Motor neuron (in vitro differentiated cells): Measurements from ENCODE around the gene SFMBT2. TPM values are rescaled to one million over a fixed set of nuclear protein-coding genes. Genes with fewer than 3 reads are reported as not detected.

Experiments
- ATAC-seq, 8 experiments: fragments of 200-7000 bp; cut with Tn5 transposase; replicated peaks in 6 of 8; 2 replicates each; pipeline ENCODE4 v1.8.0; 2021; ENCODE audit warnings: mild to moderate bottlenecking in 8 of 8, moderate library complexity in 8 of 8
- H3K27ac ChIP-seq, 2 donors: fragments of 250-450 bp; sonication (Bioruptor Pico); 2 replicates each; pipeline ENCODE4 v1.9.0; 2021; ENCODE audit warnings: antibody characterized with exemption in 2 of 2, mild to moderate bottlenecking in 2 of 2, moderate library complexity in 1 of 2
- H3K4me1 ChIP-seq, 2 donors: fragments of 250-450 bp; sonication (Bioruptor Pico); replicated peaks in 1 of 2; 2 replicates each; pipeline ENCODE4 v1.6.1; 2021; ENCODE audit warnings: antibody characterized with exemption in 2 of 2, mild to moderate bottlenecking in 2 of 2, moderate library complexity in 1 of 2
- H3K4me3 ChIP-seq, 5 donors: fragments of 250-450 bp; sonication (Bioruptor Pico); 2 replicates each; pipeline ENCODE4 v1.9.0; 2021; ENCODE audit warnings: antibody characterized with exemption in 5 of 5, mild to moderate bottlenecking in 5 of 5, moderate library complexity in 4 of 5
- WGBS, 10 experiments: fragments of 450-650 bp; shearing (Covaris generic); methylation state at CpG; one replicate each; pipeline ENCODE4 v1.0.0; 2022; 5-methylcytosine and 5-hydroxymethylcytosine counted together
- in situ Hi-C, 9 experiments: fragments of 400-800 bp; cut with MboI; loops; one replicate each; pipeline ENCODE4 v1.15.0; 2021; ENCODE audit warnings: low sequenced_read_pairs in 9 of 9, low pct_unique_long_range_greater_than_20kb in 2 of 9; ENCODE audit not compliant: unreplicated experiment in 9 of 9
- total RNA-seq, 8 experiments: library from RNA; unstranded; fragments of 300-600 nt; gene quantifications; 2 replicates each; pipeline versions ENCODE4 v1.2.3 to v1.2.4, GENCODE V29; 2022

Gene SFMBT2
- total RNA-seq, 8 experiments from 2014 or later = 0.15 to 16.5 (median 11.9) TPM

DNA sequence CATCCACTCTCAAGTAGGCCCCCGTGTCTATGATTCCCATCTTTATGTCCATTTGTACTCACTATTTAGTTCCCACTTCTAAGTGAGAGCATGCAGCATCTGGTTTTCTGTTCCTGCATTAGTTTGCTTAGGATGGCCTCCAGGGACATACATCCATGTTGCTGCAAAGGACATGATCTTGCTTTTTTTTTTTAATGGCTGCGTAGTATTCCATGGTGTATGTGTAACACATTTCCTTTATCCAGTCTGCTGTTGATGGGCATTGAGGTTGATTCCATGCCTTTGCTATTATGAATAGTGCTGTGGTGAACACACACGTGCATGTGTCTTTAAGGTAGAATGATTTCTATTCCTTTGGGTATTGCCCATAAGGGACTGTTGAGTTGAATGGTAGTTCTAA lies 67.8 kb downstream of the SFMBT2 start:
- in situ Hi-C loops = no loop called here
- Histone ChIP-seq H3K4me1 (peaks cover 8 to 12% of the 10 kb centered on the region in 2 donors), H3K4me3 (no peak overlapping the region), H3K27ac (no peak overlapping the region)
- ATAC-seq = no peak
- 23 to 100% (median 93%) methylated on average over 1 to 3 of the region's 3 CpGs; no CpG with 5 or more reads in 1 of the 10 experiments for WGBS, 10 experiments

DNA sequence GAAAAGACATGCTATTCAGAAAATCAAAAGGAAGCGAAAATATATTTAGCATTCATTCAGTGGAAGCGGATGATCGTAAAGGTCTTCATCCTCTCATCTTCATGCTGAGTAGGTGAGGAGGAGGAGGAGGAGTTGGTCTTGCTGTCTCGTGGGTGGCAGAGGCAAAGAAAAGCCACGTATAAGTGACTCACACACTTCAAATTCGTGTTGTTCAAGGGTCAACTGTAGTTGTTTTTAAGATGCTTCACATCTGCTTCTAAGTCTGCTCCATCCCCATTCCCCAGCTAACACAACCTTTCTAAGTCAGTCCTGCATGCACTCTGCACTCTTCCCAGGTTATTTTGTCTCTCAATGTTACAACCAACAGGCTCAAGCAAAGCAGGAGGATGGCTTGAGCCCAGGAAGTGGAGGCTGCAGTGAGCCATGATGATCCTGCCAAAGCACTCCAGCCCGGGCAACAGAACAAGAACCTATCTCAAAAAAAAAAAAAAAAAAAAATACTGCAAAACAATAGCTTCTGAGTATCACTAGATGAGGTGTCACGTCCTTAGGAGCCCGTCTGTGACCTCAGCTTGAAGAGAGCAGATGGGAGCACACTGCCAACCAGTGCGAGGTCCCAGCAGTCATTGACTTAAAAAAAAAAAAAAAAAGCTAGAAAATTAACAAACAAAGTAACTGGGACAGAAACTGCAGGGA lies 70.5 kb downstream of the SFMBT2 start:
- H3K4me1 ChIP-seq = peaks cover 8 to 21% of the 10 kb centered on the region in 2 donors
- in situ Hi-C loops = no loop called here
- no peak overlapping the region for H3K4me3 ChIP-seq
- no peak overlapping the region for H3K27ac ChIP-seq
- ATAC-seq = no peak
- 37 to 100% (median 69%) methylated on average over 3 to 10 of the region's 10 CpGs; no CpG with 5 or more reads in 1 of the 10 experiments for WGBS, 10 experiments

DNA sequence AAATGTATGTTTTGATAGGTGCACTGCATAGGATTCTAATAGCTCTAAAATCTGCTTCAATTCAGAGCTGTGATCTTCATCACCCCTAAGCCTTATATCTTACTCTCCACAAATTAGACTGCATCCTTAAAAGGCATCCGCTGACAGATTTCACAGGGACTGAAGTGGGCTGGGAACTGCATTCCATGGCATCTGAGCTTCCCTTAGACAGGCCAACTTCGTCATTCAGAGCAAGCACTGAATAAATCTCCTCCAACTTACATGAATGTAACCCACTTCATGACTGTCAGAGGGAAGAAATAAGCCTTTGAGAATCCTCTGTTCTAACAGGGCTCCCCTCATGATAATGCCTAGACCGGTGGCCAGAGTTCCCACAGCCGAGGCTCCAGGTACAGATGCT lies 71.3 kb downstream of the SFMBT2 start:
- in situ Hi-C loops = no loop called here
- ATAC-seq = peak in 3 of 8 experiments; percentile 35 to 67 (median 62)

GRCh38 chr10:7338469-7338868 lies 72.4 kb downstream of the SFMBT2 start:
- Histone ChIP-seq H3K4me1 (peaks cover 8 to 27% of the 10 kb centered on the region in 2 donors), H3K4me3 (no peak overlapping the region), H3K27ac (no peak overlapping the region)
- WGBS, 10 experiments = 34 to 100% (median 94%) methylated on average over 1 to 7 of the region's 7 CpGs
- no peak for ATAC-seq
- in situ Hi-C loops = no loop called here

More for the DNA sequence above, 71.3 kb downstream of the SFMBT2 start:
- Histone ChIP-seq H3K4me3 (no peak overlapping the region), H3K4me1 (peaks cover 8 to 27% of the 10 kb centered on the region in 2 donors), H3K27ac (no peak overlapping the region)
- WGBS, 10 experiments = 0 to 100% (median 76%) methylated on average over 1 to 4 of the region's 4 CpGs; no CpG with 5 or more reads in 3 of the 10 experiments

DNA sequence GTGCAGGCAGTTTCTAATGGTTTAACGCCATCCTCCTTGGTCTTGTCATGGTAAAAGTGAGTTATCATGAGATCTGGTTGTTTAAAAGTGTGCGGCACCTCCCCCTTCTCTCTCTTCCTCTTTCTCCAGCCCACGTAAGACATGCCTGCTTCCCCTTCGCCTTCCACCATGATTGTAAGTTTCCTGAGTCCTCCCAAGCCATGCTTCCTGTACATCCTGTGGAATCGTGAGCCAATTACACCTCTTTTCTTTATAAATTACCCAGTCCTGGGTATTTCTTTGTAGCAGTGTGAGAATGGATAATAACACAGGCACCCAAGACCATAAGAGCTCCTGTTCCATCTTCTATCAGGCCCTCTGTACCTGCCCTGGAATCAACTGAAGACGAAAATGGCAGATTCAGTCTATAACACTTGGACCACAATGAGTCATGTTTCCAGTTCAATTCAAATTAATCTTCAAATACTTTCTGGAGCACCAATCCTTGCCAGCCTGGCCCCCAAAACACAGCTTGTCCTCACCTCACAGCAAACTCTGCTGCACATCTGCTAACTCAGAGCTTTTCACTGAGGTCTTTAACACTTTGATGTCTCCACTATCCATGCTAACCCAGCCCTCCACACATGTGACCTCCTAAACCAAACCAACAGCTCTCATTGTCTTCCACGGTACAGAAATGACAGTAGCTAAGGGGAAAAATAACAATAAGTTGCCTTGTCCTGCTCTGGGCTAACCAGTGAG lies 73.2 kb downstream of the SFMBT2 start:
- in situ Hi-C loops = no loop called here
- Histone ChIP-seq H3K4me3 (no peak overlapping the region), H3K4me1 (peaks cover 8 to 27% of the 10 kb centered on the region in 2 donors), H3K27ac (no peak overlapping the region)
- WGBS, 10 experiments = 28 to 96% (median 83%) methylated on average over 1 to 5 of the region's 7 CpGs; no CpG with 5 or more reads in 3 of the 10 experiments
- no peak for ATAC-seq

DNA sequence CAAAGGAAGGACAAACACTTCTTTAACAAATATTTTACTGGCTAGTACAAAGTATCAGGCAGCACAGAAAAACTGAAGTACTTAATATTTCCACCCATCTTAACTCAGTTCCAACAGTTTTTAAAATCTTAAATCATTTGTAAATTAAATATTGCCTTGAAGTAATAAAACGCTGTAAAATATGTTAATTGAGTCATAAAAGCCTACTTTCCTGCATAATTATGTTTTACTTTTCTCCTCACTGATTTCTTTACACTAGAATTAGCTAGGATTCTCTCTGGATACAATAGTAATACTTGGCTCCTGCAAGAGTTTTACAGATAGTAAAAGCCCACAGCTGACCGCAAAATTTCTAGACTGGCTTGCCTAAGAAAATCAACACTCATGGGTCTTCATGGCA lies 74.9 kb downstream of the SFMBT2 start:
- ATAC-seq = peak in 1 of 8 experiments; percentile 40
- in situ Hi-C loops = no loop called here
- 0 to 100% (median 64%) methylated on average over 1 to 2 of the region's 2 CpGs; no CpG with 5 or more reads in 2 of the 10 experiments for WGBS, 10 experiments

DNA sequence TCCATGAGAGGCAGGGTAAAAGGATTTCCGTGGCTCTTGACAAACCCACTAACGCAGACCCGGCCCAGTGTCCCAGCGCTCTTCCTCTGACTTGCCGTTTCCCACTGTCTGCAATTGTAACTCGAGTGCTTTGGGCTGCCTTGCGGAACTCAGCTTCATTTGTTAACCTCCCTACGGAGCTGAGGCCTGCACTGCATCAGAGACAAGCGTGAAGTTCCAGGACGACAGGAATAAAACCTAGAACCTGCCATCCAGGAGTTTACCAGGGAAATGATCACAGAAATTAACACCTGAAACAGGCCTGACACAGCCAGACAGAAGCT lies 76.2 kb downstream of the SFMBT2 start:
- Histone ChIP-seq H3K4me3 (no peak overlapping the region), H3K4me1 (peaks cover under 1 to 18% of the 10 kb centered on the region in 2 donors), H3K27ac (no peak overlapping the region)
- in situ Hi-C loops = no loop called here
- ATAC-seq = no peak
- 49 to 93% (median 80%) methylated on average over 1 to 10 of the region's 10 CpGs; no CpG with 5 or more reads in 3 of the 10 experiments for WGBS, 10 experiments

More for the DNA sequence above, 74.9 kb downstream of the SFMBT2 start:
- Histone ChIP-seq H3K4me1 (peaks cover 8 to 25% of the 10 kb centered on the region in 2 donors), H3K27ac (no peak overlapping the region), H3K4me3 (no peak overlapping the region)

- no peak overlapping the region for H3K27ac ChIP-seq
- peaks cover 0 to 15% of the 10 kb centered on the region in 2 donors for H3K4me1 ChIP-seq
- 50 to 100% (median 92%) methylated on average over 1 to 15 of the region's 21 CpGs; no CpG with 5 or more reads in 1 of the 10 experiments for WGBS, 10 experiments
- no peak overlapping the region for H3K4me3 ChIP-seq
- in situ Hi-C loops = no loop called here
- no peak for ATAC-seq
These were observed 76.7 kb downstream of the SFMBT2 start for GRCh38 chr10:7333961-7334641.

GRCh38 chr10:7329219-7329618 lies 81.6 kb downstream of the SFMBT2 start:
- Histone ChIP-seq H3K4me3 (no peak overlapping the region), H3K4me1 (no peaks in the 10 kb centered on the region), H3K27ac (no peak overlapping the region)
- WGBS, 10 experiments = 40 to 100% (median 87%) methylated on average over 1 to 10 of the region's 11 CpGs; no CpG with 5 or more reads in 4 of the 10 experiments
- ATAC-seq = no peak
- in situ Hi-C loops = no loop called here

DNA sequence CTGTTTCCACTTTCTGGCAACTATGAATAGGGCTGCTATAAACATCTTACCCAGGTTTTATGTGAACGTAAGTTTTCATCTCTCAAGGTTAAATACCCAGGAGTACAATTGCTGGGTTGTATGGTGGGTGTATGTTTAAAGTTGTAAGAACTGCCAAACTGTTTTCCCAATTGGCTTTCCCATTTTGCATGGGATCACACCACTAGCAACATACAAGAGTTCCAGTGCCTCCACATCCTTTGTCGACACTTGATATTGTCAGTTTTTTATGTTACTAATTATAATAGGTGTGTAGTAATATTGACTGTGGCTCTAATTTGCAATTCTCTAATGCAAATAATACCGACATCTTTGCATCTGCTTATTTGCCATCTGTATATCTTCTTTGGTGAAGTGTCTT lies 82.9 kb downstream of the SFMBT2 start:
- in situ Hi-C loops = no loop called here
- no peak for ATAC-seq
- WGBS, 10 experiments = 0 to 100% (median 95%) methylated on average over 1 to 3 of the region's 3 CpGs; no CpG with 5 or more reads in 1 of the 10 experiments
- Histone ChIP-seq H3K4me1 (no peaks in the 10 kb centered on the region), H3K4me3 (no peak overlapping the region), H3K27ac (no peak overlapping the region)

DNA sequence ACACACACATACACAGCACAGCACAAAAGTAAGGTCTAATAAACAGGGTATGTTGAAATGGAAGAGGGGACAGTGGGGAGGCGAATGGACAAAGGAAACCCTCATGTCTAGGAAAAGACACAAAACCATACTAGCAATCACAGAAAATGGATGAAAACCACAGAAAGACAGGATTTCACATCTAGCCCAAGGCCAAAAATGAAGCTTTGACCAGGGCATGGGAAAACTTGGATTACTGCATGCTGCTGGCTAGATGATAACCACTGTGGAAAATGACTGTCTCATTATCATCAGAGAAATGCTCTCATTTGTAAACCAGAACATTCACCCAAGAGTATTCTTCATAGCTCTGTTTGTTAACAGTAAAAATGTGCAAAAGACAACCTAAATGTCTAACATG lies 88.2 kb downstream of the SFMBT2 start:
- no peak overlapping the region for H3K4me3 ChIP-seq
- ATAC-seq = no peak
- 0 to 100% (median 100%) methylated on average over 1 of the region's 1 CpG; no CpG with 5 or more reads in 5 of the 10 experiments for WGBS, 10 experiments
- in situ Hi-C loops = no loop called here
- H3K4me1 ChIP-seq = peaks cover 11 to 13% of the 10 kb centered on the region in 2 donors
- H3K27ac ChIP-seq = no peak overlapping the region

DNA sequence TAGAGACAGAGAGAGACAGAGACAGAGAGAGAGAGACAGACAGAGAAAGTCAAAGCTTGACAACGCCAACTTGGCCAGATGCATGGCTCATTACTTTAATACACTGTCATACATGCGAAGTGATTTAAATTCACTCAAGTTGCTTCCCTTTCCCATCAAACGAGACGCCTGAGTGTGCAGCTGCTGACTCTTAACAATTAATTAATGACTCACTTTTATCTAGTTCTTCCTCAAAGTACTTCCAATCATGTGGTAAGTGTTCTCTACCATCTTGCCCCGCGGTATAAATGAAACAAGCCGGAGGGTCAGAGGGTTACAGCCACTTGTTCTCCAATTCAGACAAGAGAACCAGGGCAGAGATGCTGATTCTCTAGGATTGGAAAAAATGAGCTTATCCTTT lies 90.8 kb downstream of the SFMBT2 start:
- H3K4me3 ChIP-seq = no peak overlapping the region
- H3K27ac ChIP-seq = no peak overlapping the region
- ATAC-seq = peak in 5 of 8 experiments; percentile 14 to 80 (median 55)
- peaks cover 11 to 13% of the 10 kb centered on the region in 2 donors for H3K4me1 ChIP-seq
- in situ Hi-C loops = no loop called here
- WGBS, 10 experiments = 30 to 93% (median 72%) methylated on average over 2 to 7 of the region's 7 CpGs

DNA sequence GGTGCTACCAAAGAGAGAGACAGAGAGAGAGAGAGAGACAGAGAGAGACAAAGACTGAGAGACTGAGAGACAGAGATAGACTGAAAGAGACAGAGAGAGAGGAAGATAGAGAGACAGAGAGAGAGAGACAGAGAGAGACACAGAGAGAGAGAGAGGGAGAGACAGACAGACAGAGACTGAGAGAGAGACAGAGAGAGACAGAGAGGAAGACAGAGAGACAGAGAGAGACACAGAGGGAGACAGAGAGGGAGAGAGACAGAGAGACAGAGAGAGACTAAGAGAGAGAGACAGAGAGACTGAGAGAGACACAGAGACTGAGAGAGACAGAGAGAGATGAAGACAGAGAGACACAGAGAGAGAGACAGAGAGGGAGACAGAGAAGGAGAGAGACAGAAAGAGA lies 91.2 kb downstream of the SFMBT2 start:
- H3K4me3 ChIP-seq = no peak overlapping the region
- in situ Hi-C loops = no loop called here
- no peak for ATAC-seq

More for the DNA sequence above, 91.2 kb downstream of the SFMBT2 start:
- peaks cover 11 to 13% of the 10 kb centered on the region in 2 donors for H3K4me1 ChIP-seq
- no peak overlapping the region for H3K27ac ChIP-seq
